ENCODE data around the gene DIAPH1. TPM values are rescaled to one million over a fixed set of nuclear protein-coding genes. Genes with fewer than 3 reads are reported as not detected.

DIAPH1 gene
- total RNA-seq, 1 donor from 2014 or later, result 99.1 TPM

DNA sequence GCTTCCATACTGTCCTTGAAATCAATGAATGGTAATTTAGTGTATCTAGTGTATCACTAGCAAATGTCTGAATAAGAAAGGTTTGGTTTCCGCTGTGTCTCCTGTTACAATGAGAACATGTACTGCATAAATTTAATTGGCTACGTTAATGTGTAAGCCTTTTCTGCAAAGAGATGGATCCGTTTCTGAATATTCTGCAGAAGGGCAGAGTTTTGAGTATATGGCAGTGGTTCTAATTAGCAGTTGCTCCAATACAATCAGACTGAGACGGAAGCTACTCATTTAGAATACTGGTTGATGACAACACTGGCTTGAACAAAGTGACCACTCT, 134.5 kb downstream of the DIAPH1 start:
- Mint-ChIP-seq H3K27ac (ENCODE audit: unreplicated experiment) (peak overlapping the region; percentile 90), H3K4me1 (peaks cover 79% of the 10 kb centered on the region), H3K4me3 (peak overlapping the region; percentile 72), H3K27me3 (ENCODE audit: low read depth) (no peaks in the 10 kb centered on the region), H3K36me3 (ENCODE audit: low read depth) (peaks cover 41% of the 10 kb centered on the region), H3K9me3 (no peaks in the 10 kb centered on the region)
- DNase-seq (ENCODE audit: low read depth, low spot score), result no peak
- TF ChIP-seq, protein P1, sequence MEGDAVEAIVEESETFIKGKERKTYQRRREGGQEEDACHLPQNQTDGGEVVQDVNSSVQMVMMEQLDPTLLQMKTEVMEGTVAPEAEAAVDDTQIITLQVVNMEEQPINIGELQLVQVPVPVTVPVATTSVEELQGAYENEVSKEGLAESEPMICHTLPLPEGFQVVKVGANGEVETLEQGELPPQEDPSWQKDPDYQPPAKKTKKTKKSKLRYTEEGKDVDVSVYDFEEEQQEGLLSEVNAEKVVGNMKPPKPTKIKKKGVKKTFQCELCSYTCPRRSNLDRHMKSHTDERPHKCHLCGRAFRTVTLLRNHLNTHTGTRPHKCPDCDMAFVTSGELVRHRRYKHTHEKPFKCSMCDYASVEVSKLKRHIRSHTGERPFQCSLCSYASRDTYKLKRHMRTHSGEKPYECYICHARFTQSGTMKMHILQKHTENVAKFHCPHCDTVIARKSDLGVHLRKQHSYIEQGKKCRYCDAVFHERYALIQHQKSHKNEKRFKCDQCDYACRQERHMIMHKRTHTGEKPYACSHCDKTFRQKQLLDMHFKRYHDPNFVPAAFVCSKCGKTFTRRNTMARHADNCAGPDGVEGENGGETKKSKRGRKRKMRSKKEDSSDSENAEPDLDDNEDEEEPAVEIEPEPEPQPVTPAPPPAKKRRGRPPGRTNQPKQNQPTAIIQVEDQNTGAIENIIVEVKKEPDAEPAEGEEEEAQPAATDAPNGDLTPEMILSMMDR (conservative IDR thresholded peaks at IDR 0.05), result no peak

DNA sequence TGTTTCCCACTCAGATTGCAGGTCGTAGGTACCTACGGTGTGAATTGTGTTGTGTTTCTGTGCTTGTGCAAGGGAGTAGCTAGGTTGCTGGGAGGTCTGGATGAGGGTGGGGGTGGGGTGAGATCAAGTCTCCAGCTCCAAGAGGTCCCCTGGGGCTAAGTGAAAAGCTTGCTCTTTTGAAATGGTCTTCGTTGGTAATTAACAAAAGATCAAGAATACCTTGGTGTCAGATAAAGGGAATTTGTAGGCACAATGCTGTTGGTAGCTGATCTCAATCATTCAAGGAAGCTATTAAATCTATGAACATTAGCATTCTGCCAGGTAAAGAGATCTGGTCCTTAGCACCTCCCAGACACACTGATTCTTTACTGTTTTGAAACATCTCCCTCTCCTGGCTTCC, 134.9 kb downstream of the DIAPH1 start:
- TF ChIP-seq, protein P1 (conservative IDR thresholded peaks at IDR 0.05), result no peak
- no peak for DNase-seq (ENCODE audit: low read depth, low spot score)
- Mint-ChIP-seq H3K27ac (ENCODE audit: unreplicated experiment) (peak overlapping the region; percentile 90), H3K4me1 (peaks cover 79% of the 10 kb centered on the region), H3K27me3 (ENCODE audit: low read depth) (no peaks in the 10 kb centered on the region), H3K36me3 (ENCODE audit: low read depth) (peaks cover 38% of the 10 kb centered on the region), H3K4me3 (peak overlapping the region; percentile 72), H3K9me3 (no peaks in the 10 kb centered on the region)

DNA sequence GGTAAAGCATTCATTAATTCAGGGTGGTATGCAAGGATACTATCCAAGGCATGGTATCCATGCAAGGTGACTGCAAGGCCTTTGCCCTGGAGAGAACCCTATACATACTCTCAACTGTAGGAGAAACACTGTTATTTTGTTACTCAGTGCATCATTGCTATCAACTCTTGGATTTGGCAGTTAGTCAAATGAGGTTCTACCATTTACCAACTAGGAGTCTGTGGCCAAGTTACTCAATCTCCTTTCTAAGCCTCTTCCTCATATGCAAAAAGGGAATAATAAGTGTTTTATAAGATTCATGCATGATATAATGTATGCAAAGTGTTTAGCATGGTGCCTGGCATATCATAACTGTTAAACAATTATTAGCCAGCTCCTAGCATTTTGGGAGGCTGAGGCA, 139.0 kb downstream of the DIAPH1 start:
- Mint-ChIP-seq H3K27ac (ENCODE audit: unreplicated experiment) (no peak overlapping the region), H3K27me3 (ENCODE audit: low read depth) (no peaks in the 10 kb centered on the region), H3K4me3 (peak overlapping the region; percentile 58), H3K9me3 (no peaks in the 10 kb centered on the region), H3K4me1 (peaks cover 84% of the 10 kb centered on the region), H3K36me3 (ENCODE audit: low read depth) (peaks cover 39% of the 10 kb centered on the region)
- DNase-seq (ENCODE audit: low read depth, low spot score), result no peak
- TF ChIP-seq, protein P1 (conservative IDR thresholded peaks at IDR 0.05), result no peak

DNA sequence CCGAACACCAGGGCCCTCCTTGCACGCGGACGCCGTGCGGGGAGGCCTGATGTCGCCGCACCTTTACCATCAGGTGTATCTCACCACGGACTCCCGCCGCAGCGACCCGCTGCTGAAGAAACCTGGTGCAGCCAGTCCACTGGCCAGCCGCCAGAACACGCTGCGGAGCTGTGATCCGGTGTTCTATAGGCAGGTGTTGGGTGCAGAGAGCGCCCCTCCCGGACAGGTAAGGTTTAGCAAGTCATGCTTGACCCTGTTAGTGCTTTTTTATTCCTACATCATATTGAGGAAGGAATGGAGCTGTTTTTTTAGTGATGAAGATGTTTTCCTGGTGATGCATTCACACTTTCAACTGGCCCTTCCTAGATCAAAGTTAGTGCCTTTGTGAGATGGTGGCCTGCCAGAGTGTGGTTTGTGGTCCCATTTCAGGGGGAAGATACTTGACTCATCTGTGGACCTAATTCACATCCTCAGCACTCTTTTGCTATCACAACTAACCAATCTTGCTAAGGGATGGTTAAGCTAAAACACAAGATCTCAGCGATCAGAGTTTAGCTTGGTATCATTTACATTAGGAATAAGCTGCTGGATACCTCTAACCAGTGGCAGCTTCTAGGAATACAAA, 140.4 kb downstream of the DIAPH1 start:
- DNase-seq (ENCODE audit: low read depth, low spot score), result no peak
- Mint-ChIP-seq H3K36me3 (ENCODE audit: low read depth) (peaks cover 39% of the 10 kb centered on the region), H3K4me1 (peaks cover 72% of the 10 kb centered on the region), H3K4me3 (peak overlapping the region; percentile 99), H3K9me3 (no peaks in the 10 kb centered on the region), H3K27me3 (ENCODE audit: low read depth) (no peaks in the 10 kb centered on the region), H3K27ac (ENCODE audit: unreplicated experiment) (no peak overlapping the region)
- TF ChIP-seq, protein P1 (conservative IDR thresholded peaks at IDR 0.05), result peak; percentile 57

DNA sequence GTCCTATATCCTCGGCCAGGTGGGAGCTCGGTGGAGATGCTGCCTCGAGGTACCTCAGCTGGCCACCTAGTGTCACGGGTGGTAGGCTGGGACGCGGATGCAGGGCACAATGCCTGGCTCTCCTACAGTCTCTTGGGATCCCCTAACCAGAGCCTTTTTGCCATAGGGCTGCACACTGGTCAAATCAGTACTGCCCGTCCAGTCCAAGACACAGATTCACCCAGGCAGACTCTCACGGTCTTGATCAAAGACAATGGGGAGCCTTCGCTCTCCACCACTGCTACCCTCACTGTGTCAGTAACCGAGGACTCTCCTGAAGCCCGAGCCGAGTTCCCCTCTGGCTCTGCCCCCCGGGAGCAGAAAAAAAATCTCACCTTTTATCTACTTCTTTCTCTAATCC, 141.0 kb downstream of the DIAPH1 start:
- TF ChIP-seq, protein P1 (conservative IDR thresholded peaks at IDR 0.05), result no peak
- Mint-ChIP-seq H3K36me3 (ENCODE audit: low read depth) (peaks cover 39% of the 10 kb centered on the region), H3K9me3 (no peaks in the 10 kb centered on the region), H3K27me3 (ENCODE audit: low read depth) (no peaks in the 10 kb centered on the region), H3K4me3 (peak overlapping the region; percentile 99), H3K4me1 (peaks cover 66% of the 10 kb centered on the region), H3K27ac (ENCODE audit: unreplicated experiment) (no peak overlapping the region)
- DNase-seq (ENCODE audit: low read depth, low spot score), result no peak

Data from neural crest cell (in vitro differentiated cells).